Glutamatergic neuron (in vitro differentiated cells): ENCODE data around the gene JAZF1. TPM values are rescaled to one million over a fixed set of nuclear protein-coding genes. Genes with fewer than 3 reads are reported as not detected.

Experiments used
- DNase-seq: peaks from one replicate; pipeline ENCODE4 v3.0.0; 2022
- H3K27ac Mint-ChIP-seq: one replicate; pipeline ENCODE4 v1.8.0; 2020; ENCODE audit warnings: mild to moderate bottlenecking, mixed read lengths, inconsistent platforms; ENCODE audit not compliant: unreplicated experiment
- H3K27me3 Mint-ChIP-seq: one replicate; pipeline ENCODE4 v1.8.0; 2020; ENCODE audit warnings: mild to moderate bottlenecking, moderate library complexity, mixed read lengths, inconsistent platforms; ENCODE audit not compliant: unreplicated experiment
- H3K36me3 Mint-ChIP-seq: one replicate; pipeline ENCODE4 v1.8.0; 2020; ENCODE audit warnings: mild to moderate bottlenecking, mixed read lengths, inconsistent platforms; ENCODE audit not compliant: unreplicated experiment
- H3K4me1 Mint-ChIP-seq: one replicate; pipeline ENCODE4 v1.8.0; 2020; ENCODE audit warnings: mild to moderate bottlenecking, low read depth, mixed read lengths, inconsistent platforms; ENCODE audit not compliant: unreplicated experiment
- H3K4me3 Mint-ChIP-seq: one replicate; pipeline ENCODE4 v1.8.0; 2020; ENCODE audit warnings: mild to moderate bottlenecking, mixed read lengths, inconsistent platforms; ENCODE audit not compliant: unreplicated experiment
- H3K9me3 Mint-ChIP-seq: one replicate; pipeline ENCODE4 v1.8.0; 2020; ENCODE audit warnings: mild to moderate bottlenecking, moderate library complexity, mixed read lengths, inconsistent platforms; ENCODE audit not compliant: unreplicated experiment
- total RNA-seq: library from RNA; stranded (reverse); fragmentation: NEBNext Ultra II Directional; extraction: Animal tissue kit (Norgen Biotek cat#: 25700); gene quantifications from one replicate; pipeline ENCODE4 v1.2.1, GENCODE V29; 2021; ENCODE audit not compliant: unreplicated experiment
- TF ChIP-seq, protein P1 (sequence below): fragments of 200-600 bp; sonication (generic); IDR thresholded peaks from one replicate; pipeline ENCODE4 v1.5.0; 2021; ENCODE audit not compliant: partially characterized antibody, unreplicated experiment

Gene JAZF1
- total RNA-seq, 1 donor from 2014 or later, result 14.1 TPM

DNA sequence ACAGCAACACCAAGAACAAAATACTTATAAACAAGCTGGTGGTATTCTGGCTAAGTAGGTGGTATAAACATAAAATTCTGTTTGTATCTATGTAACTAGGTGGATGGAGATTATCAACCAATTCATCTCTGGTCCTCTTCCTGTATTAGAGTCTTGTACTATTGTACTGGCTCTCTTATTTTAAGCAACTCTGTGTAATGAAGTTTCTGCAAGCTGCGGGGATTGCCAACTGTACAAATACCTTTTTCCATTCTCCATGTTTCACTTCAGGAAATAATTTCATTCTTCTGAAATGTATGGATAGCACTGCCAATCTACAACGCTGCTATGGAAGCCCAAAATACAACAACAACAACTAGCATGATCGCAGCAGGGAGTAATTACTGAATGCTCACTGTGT, 44.8 kb downstream of the JAZF1 start:
- H3K27me3 Mint-ChIP-seq, result no peaks in the 10 kb centered on the region
- H3K27ac Mint-ChIP-seq, result no peak overlapping the region
- DNase-seq, result no peak
- H3K36me3 Mint-ChIP-seq, result no peaks in the 10 kb centered on the region
- H3K9me3 Mint-ChIP-seq, result no peaks in the 10 kb centered on the region
- TF ChIP-seq, protein P1, sequence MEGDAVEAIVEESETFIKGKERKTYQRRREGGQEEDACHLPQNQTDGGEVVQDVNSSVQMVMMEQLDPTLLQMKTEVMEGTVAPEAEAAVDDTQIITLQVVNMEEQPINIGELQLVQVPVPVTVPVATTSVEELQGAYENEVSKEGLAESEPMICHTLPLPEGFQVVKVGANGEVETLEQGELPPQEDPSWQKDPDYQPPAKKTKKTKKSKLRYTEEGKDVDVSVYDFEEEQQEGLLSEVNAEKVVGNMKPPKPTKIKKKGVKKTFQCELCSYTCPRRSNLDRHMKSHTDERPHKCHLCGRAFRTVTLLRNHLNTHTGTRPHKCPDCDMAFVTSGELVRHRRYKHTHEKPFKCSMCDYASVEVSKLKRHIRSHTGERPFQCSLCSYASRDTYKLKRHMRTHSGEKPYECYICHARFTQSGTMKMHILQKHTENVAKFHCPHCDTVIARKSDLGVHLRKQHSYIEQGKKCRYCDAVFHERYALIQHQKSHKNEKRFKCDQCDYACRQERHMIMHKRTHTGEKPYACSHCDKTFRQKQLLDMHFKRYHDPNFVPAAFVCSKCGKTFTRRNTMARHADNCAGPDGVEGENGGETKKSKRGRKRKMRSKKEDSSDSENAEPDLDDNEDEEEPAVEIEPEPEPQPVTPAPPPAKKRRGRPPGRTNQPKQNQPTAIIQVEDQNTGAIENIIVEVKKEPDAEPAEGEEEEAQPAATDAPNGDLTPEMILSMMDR, result no peak
- no peak overlapping the region for H3K4me3 Mint-ChIP-seq
- peaks cover 8% of the 10 kb centered on the region for H3K4me1 Mint-ChIP-seq

DNA sequence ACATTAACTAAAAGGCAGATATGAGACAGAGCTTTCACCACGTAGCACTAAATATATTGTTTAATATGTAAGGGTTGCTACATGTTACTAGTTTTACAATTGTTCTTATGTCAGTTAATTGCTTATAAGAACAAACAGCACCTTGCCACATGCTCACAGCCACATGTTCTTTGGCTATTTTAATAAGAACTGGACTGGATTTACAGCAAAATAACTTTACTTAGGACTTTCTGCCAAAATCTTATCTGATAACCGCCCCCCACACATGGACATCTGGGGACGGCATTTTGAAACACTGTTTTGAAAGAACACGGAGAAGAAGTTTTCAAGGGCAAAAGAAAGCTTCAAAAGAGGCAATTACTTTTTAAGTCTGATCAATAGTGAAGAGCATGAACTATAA, 45.3 kb downstream of the JAZF1 start:
- Mint-ChIP-seq H3K9me3 (no peaks in the 10 kb centered on the region), H3K4me1 (peaks cover 8% of the 10 kb centered on the region), H3K4me3 (no peak overlapping the region), H3K27ac (no peak overlapping the region), H3K27me3 (no peaks in the 10 kb centered on the region), H3K36me3 (no peaks in the 10 kb centered on the region)
- DNase-seq, result no peak
- TF ChIP-seq, protein P1, result no peak

DNA sequence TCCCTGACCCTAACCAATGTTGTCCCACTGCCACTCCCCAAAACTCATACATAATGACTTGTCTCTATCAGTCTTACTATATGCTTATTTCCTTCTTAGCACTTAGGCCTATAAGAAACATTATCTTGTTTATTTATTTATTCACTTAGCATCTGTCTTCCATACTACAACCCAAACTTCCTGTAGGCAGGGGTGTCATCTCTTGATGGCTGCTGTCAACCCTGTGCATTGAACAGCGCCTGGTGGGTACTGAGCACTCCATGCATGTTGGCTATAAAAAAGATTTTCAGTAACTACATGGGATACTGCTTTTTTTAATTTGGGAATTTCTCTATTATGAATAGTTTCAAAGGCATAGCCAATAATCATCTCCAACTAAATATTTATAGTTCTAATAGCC, 46.7 kb downstream of the JAZF1 start:
- TF ChIP-seq, protein P1, result no peak
- peaks cover 8% of the 10 kb centered on the region for H3K4me1 Mint-ChIP-seq
- H3K36me3 Mint-ChIP-seq, result no peaks in the 10 kb centered on the region
- no peak for DNase-seq
- H3K27ac Mint-ChIP-seq, result no peak overlapping the region
- no peaks in the 10 kb centered on the region for H3K9me3 Mint-ChIP-seq
- H3K4me3 Mint-ChIP-seq, result no peak overlapping the region
- H3K27me3 Mint-ChIP-seq, result no peaks in the 10 kb centered on the region

DNA sequence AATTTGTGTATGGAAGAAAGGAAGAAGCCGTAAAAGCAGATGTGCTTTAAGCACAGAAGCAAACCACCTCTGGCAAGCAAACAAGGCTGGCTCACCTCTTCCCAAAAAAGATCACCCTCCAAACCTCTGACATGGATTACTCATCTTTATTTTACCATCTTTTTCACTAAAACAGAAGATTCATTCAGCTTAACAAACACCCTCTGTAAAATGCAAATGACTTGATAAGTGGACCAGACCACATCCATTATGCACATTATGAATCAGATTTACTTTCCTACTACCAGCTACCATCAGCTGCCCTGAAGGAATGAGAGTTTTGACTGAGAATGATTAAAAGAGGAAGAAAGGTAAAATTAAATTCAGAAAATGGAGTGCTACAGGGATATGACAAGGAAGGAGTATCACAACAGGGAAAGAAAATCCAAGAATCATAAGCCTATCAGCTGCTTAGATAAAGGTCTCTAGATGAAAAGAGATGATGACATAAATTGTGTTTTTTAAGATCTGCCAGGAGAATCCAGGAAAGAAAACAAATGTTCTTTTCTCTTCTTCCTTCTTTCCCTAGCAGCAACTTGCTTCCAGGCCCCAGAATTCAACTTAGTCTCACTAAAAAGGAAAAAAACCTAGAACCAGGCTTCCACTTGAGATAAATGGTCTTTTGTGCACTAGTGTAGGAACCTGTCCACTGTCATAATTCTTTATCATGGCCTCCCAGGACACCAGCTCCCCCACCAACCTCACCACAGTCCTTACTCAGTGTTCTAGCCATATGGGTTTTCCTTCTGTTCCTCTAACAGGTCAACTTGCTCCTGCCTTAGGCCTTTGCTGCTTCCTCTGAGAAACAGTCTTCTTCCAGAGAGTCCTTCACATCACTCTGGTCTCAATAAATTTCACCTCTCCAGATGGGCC, 47.4 kb downstream of the JAZF1 start:
- Mint-ChIP-seq H3K4me3 (no peak overlapping the region), H3K27ac (no peak overlapping the region), H3K4me1 (peaks cover 8% of the 10 kb centered on the region), H3K9me3 (no peaks in the 10 kb centered on the region), H3K27me3 (no peaks in the 10 kb centered on the region), H3K36me3 (no peaks in the 10 kb centered on the region)
- TF ChIP-seq, protein P1, result no peak
- no peak for DNase-seq

DNA sequence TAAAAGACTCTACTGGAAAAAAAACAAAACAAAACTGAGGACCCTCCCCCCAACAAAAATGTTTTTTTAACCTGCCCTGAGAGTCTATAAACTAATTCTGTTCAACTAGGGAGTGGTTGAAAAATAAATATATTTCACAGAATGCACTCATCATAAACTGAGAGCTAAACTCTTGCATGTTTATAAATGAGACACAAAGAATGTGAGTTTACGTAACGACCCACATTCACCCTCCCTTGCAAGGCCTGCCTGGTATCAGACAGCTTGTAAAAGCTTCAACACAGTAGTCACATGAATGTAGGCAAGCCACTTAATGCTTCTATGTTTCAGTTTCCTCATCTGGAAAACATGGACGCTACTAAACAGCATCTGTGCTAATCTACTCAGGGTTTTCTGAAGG, 50.3 kb downstream of the JAZF1 start:
- H3K4me3 Mint-ChIP-seq, result no peak overlapping the region

More for the DNA sequence above, 50.3 kb downstream of the JAZF1 start:
- TF ChIP-seq, protein P1, result no peak
- Mint-ChIP-seq H3K27me3 (no peaks in the 10 kb centered on the region), H3K4me1 (peaks cover 8% of the 10 kb centered on the region), H3K9me3 (no peaks in the 10 kb centered on the region), H3K36me3 (no peaks in the 10 kb centered on the region), H3K27ac (no peak overlapping the region)
- DNase-seq, result no peak
